ENCODE data around the gene CYFIP1. TPM values are rescaled to one million over a fixed set of nuclear protein-coding genes. Genes with fewer than 3 reads are reported as not detected.

Gene CYFIP1
- total and polyA plus RNA-seq, 2 of the 13 experiments (the other 11 are each of a cell fraction or from before 2014, with no cell fraction given): 38.1 to 58.3 TPM

- intact Hi-C loops (cut with micrococcal nuclease; ENCODE audit: unreplicated experiment): no loop called here
- Histone ChIP-seq H2AFZ (ENCODE audit: low read length) (no peak overlapping the region), H3K4me1 (ENCODE audit: insufficient read depth, low read length) (no peaks in the 10 kb centered on the region), H3K36me3 (replicated peaks in 1 of 2; ENCODE audit: control insufficient read depth in 1 of 2, insufficient read depth in 2 of 2, low read length in 2 of 2) (peaks cover 30 to 64% of the 10 kb centered on the region in 2 experiments), H3K4me2 (ENCODE audit: low read depth, low read length) (no peak overlapping the region), H3K27ac (ENCODE audit: extremely low read length, insufficient read depth, low read length) (no peak overlapping the region), H3K27me3 (ENCODE audit: control insufficient read depth in 1 of 2, insufficient read depth in 2 of 2, low read length in 2 of 2) (no peaks in the 10 kb centered on the region), H3K9me3 (ENCODE audit: low read length) (no peaks in the 10 kb centered on the region), H4K20me1 (ENCODE audit: insufficient read depth, low read length) (no peaks in the 10 kb centered on the region), H3K4me3 (replicated peaks in 1 of 3; ENCODE audit: insufficient read depth in 1 of 3, low read depth in 2 of 3, low read length in 3 of 3) (no peak overlapping the region), H3K79me2 (ENCODE audit: insufficient read depth, low read length) (no peaks in the 10 kb centered on the region), H3K9ac (ENCODE audit: insufficient read depth, low read depth, low read length) (no peak overlapping the region)
- TF ChIP-seq ETV6 (CRISPR knock-in tag; conservative IDR thresholded peaks at IDR 0.05): no peak
- TF ChIP-seq ZNF451 (CRISPR knock-in tag; IDR thresholded peaks at IDR 0.05): no peak
- TF ChIP-seq ZNF891 (CRISPR knock-in tag; IDR thresholded peaks at IDR 0.05): no peak
- no peak for TF ChIP-seq ZFAT (CRISPR knock-in tag; conservative IDR thresholded peaks at IDR 0.05)
- no peak for TF ChIP-seq RFXANK (CRISPR knock-in tag; IDR thresholded peaks at IDR 0.05)
- no peak for TF ChIP-seq ZNF124 (CRISPR knock-in tag; IDR thresholded peaks at IDR 0.05)
- no peak for TF ChIP-seq NCOA1 (CRISPR knock-in tag; IDR thresholded peaks at IDR 0.05)
- no peak for TF ChIP-seq HOXD1 (CRISPR knock-in tag; IDR thresholded peaks at IDR 0.05)
- TF ChIP-seq THYN1 (CRISPR knock-in tag; IDR thresholded peaks at IDR 0.05; ENCODE audit: borderline replicate concordance, low read depth): no peak
- TF ChIP-seq ZNF205 (CRISPR knock-in tag; IDR thresholded peaks at IDR 0.05): no peak
- TF ChIP-seq, protein P1, sequence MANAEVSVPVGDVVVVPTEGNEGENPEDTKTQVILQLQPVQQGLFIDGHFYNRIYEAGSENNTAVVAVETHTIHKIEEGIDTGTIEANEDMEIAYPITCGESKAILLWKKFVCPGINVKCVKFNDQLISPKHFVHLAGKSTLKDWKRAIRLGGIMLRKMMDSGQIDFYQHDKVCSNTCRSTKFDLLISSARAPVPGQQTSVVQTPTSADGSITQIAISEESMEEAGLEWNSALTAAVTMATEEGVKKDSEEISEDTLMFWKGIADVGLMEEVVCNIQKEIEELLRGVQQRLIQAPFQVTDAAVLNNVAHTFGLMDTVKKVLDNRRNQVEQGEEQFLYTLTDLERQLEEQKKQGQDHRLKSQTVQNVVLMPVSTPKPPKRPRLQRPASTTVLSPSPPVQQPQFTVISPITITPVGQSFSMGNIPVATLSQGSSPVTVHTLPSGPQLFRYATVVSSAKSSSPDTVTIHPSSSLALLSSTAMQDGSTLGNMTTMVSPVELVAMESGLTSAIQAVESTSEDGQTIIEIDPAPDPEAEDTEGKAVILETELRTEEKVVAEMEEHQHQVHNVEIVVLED (CRISPR knock-in tag; IDR thresholded peaks at IDR 0.05; ENCODE audit: borderline replicate concordance): no peak
- TF ChIP-seq ZNF672 (CRISPR knock-in tag; IDR thresholded peaks at IDR 0.05): no peak
- TF ChIP-seq ZNF839 (CRISPR knock-in tag; IDR thresholded peaks at IDR 0.05; ENCODE audit: borderline replicate concordance): no peak
- TF ChIP-seq NR2F2 (IDR thresholded peaks at IDR 0.05; ENCODE audit: borderline replicate concordance, low read depth): no peak
- no peak for TF ChIP-seq ZFP82 (CRISPR knock-in tag; IDR thresholded peaks at IDR 0.05; ENCODE audit: borderline replicate concordance)
- no peak for TF ChIP-seq ZNF329 (CRISPR knock-in tag; IDR thresholded peaks at IDR 0.05; ENCODE audit: low read depth)
- no peak for TF ChIP-seq CEBPB (IDR thresholded peaks at IDR 0.05; ENCODE audit: borderline replicate concordance, low read depth, low read length)
- ATAC-seq: peak; percentile 43
- in situ Hi-C loops (cut with HindIII; ENCODE audit: extremely low pct_ligation_motif_present, low pct_unique_long_range_greater_than_20kb): no loop called here
- no peak for FAIRE-seq
- ChIA-PET POLR2A (no interaction called here), CTCF (ENCODE audit: low intra/inter-chr PET ratio, low total read pairs) (no interaction called here)
- 100% methylated on average over 6 of the region's 6 CpGs for WGBS (ENCODE audit: low lambda C conversion rate)
- BruUV-seq (replicated peaks): no TSS peak
- DNase-seq (ENCODE audit: low spot score): no peak
Observed at GRCh38 chr15:22871481-22872086, 108.6 kb downstream of the CYFIP1 start.
